ENCODE results near the gene RARRES1.

DNA sequence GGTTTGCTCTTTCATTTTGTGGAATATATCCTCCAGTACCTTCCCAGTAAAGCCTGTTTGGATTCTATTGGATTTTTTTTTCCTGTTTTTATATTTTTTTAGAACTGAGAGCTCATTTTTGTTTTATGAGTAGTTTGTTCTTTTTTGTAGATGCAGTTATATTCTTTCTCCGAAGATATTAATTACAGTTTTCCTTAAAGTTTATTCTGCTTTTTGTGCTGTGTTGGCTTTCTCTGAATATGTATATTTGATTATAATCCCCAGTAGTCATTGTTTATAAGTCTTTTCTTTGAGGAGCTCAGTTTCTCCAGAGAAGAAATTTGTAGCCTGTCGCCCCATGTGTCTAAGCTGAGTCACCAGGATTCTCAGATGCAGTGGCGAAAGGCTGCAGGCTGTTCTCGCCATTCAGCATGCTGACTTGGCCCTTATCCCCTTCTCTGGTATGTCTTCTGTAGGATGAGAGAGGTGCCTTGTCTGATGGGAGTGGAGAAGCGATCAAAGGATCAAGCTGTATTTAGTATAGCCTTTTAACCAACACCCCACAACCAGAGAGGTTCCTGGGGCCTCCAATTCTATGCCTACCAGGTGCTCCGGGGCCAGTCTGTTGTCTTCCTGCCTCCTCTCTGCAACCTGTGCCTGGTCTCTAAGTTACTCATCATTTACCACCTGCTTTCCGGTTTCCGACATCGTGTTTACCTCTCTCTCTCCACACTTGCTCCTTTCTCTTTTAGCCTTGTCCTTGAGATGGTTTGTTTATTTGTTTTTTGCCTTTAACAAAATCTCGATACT, 37.9 kb upstream of the RARRES1 start:
- TF ChIP-seq EZH2 (optimal IDR thresholded peaks at IDR 0.05; ENCODE audit: low read depth, low read length) (no peak), CTCF (IDR thresholded peaks at IDR 0.05; ENCODE audit: low read length) (no peak)

All from MM.1S (cell line).